SK-N-SH treated with all-trans-retinoic acid at 6 μM for 48 hours (cell line): Measurements from ENCODE around the gene POLE.

Experiments used
- PATZ1 ChIP-seq: fragments of 250-450 bp; sonication (Bioruptor Pico); IDR thresholded peaks from 2 replicates; pipeline ENCODE4 v1.8.0; 2020; ENCODE audit warnings: mild to moderate bottlenecking, moderate library complexity, borderline replicate concordance
- ZFP3 ChIP-seq: fragments of 250-450 bp; sonication (Bioruptor Pico); IDR thresholded peaks from 2 replicates; pipeline ENCODE4 v1.5.0; 2020; ENCODE audit warnings: mild to moderate bottlenecking, moderate library complexity

GRCh38 chr12:132597333-132598316 lies 89.5 kb downstream of the POLE start:
- TF ChIP-seq ZFP3 (CRISPR knock-in tag) (no peak), PATZ1 (CRISPR knock-in tag) (no peak)
